ENCODE results near the gene LIPT2. TPM values are rescaled to one million over a fixed set of nuclear protein-coding genes. Genes with fewer than 3 reads are reported as not detected.

The LIPT2 gene
- total and polyA plus RNA-seq, 2 donors from 2014 or later, result 4.0 to 8.9 TPM

DNA sequence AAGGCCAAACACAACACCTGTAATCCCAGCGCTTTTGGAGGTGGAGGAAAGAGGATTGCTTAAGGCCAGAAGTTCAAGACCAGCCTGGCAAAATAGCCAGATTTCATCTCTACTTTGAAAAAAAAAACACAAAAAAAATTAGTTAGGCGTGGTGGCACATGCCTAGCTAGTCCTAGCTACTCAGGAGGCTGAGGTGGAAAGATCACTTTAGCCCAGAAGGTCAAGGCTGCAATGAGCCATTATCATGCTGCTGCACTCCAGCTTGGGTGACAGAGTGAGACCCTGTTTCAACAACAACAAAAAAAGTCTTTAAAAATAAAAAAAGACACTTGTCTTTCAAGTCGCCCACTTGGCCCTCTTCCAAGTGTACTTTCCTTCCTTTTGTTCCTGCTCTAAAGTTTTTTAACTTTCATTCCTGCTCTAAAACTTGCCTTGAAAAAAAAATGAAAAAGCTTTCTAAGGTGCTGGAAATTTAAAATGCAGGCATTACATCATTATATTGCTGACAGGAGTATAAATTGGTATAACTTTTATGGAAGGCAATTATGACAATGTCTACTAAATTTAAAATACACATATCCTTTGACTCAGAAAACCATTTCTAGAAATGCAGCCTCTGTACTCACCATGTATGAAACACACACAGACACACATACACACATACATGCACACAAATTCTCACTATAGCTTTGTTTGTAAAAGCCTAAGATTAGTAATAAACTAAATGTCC, 12.7 kb downstream of the LIPT2 start:
- TF ChIP-seq CTCF (IDR thresholded peaks at IDR 0.05; ENCODE audit: borderline replicate concordance, extremely low read depth, insufficient read depth), result no peak

DNA sequence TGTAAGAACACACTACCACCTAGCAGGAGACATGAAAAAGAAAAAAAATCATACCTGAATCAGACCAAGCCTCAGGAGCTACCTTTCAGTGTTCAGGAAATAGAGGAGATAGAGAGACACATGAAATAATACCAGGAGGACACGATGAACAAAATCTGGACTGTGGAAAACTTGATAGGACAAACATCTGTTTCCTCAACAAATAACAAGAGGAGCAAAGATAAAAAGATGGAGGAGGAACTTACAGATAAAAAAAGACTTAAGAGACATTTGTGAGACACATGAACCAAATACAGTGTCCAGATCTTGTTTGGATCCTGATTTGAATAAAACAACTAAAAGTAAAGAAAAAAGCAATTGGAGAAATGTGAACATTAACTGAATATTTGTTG, 13.8 kb downstream of the LIPT2 start:
- no peaks in the 10 kb centered on the region for H3K36me3 ChIP-seq (ENCODE audit: control insufficient read depth in 2 of 3, insufficient read depth in 3 of 3, low read length in 3 of 3)
- no peak overlapping the region for H3K9ac ChIP-seq (ENCODE audit: low read length in 3 of 3)
- no peaks in the 10 kb centered on the region for H3K9me3 ChIP-seq (ENCODE audit: control insufficient read depth in 2 of 3, insufficient read depth in 1 of 3, low read length in 3 of 3)
- FAIRE-seq (no peak), DNase-seq (no peak)
- H3K27me3 ChIP-seq (ENCODE audit: control insufficient read depth, insufficient read depth, low read length), result no peaks in the 10 kb centered on the region
- peaks cover 0 to 4% (median 0%) of the 10 kb centered on the region in 3 donors for H3K4me1 ChIP-seq (ENCODE audit: control insufficient read depth in 2 of 3, insufficient read depth in 2 of 3, low read depth in 1 of 3, low read length in 3 of 3)
- intact Hi-C loops (cut with DNase I), result no loop called here
- no peak overlapping the region for H3K27ac ChIP-seq (ENCODE audit: low read depth in 2 of 2, low read length in 2 of 2)
- H3K4me3 ChIP-seq (ENCODE audit: low read length in 3 of 3), result no peak overlapping the region
- no peak for TF ChIP-seq CTCF (IDR thresholded peaks at IDR 0.05; ENCODE audit: borderline replicate concordance, extremely low read depth, insufficient read depth)

More for the DNA sequence above, 12.7 kb downstream of the LIPT2 start:
- no peaks in the 10 kb centered on the region for H3K27me3 ChIP-seq (ENCODE audit: control insufficient read depth, insufficient read depth, low read length)
- no peaks in the 10 kb centered on the region for H3K4me1 ChIP-seq (ENCODE audit: control insufficient read depth in 2 of 3, insufficient read depth in 2 of 3, low read depth in 1 of 3, low read length in 3 of 3)
- FAIRE-seq (no peak), DNase-seq (no peak)
- no peak overlapping the region for H3K27ac ChIP-seq (ENCODE audit: low read depth in 2 of 2, low read length in 2 of 2)
- intact Hi-C loops (cut with DNase I), result no loop called here
- no peaks in the 10 kb centered on the region for H3K36me3 ChIP-seq (ENCODE audit: control insufficient read depth in 2 of 3, insufficient read depth in 3 of 3, low read length in 3 of 3)
- H3K4me3 ChIP-seq (ENCODE audit: low read length in 3 of 3), result no peak overlapping the region
- no peak overlapping the region for H3K9ac ChIP-seq (ENCODE audit: low read length in 3 of 3)
- H3K9me3 ChIP-seq (ENCODE audit: control insufficient read depth in 2 of 3, insufficient read depth in 1 of 3, low read length in 3 of 3), result no peaks in the 10 kb centered on the region

GRCh38 chr11:74478877-74479731, 14.4 kb downstream of the LIPT2 start:
- FAIRE-seq, result no peak
- Histone ChIP-seq H3K36me3 (ENCODE audit: control insufficient read depth in 2 of 3, insufficient read depth in 3 of 3, low read length in 3 of 3) (no peaks in the 10 kb centered on the region), H3K4me1 (ENCODE audit: control insufficient read depth in 2 of 3, insufficient read depth in 2 of 3, low read depth in 1 of 3, low read length in 3 of 3) (peaks cover 0 to 6% (median 0%) of the 10 kb centered on the region in 3 donors), H3K9ac (ENCODE audit: low read length in 3 of 3) (no peak overlapping the region), H3K27ac (ENCODE audit: low read depth in 2 of 2, low read length in 2 of 2) (no peak overlapping the region), H3K9me3 (ENCODE audit: control insufficient read depth in 2 of 3, insufficient read depth in 1 of 3, low read length in 3 of 3) (no peaks in the 10 kb centered on the region), H3K4me3 (ENCODE audit: low read length in 3 of 3) (no peak overlapping the region), H3K27me3 (ENCODE audit: control insufficient read depth, insufficient read depth, low read length) (no peaks in the 10 kb centered on the region)
- DNase-seq, result no peak
- intact Hi-C loops (cut with DNase I), result no loop called here
- no peak for TF ChIP-seq CTCF (IDR thresholded peaks at IDR 0.05; ENCODE audit: borderline replicate concordance, extremely low read depth, insufficient read depth)
